Gastroesophageal sphincter (tissue), 4 donors: ENCODE results near the gene CTCF. TPM values are rescaled to one million over a fixed set of nuclear protein-coding genes. Genes with fewer than 3 reads are reported as not detected.

Experiments
- ATAC-seq: fragments of 150-250 bp; one replicate; pipeline ENCODE4 v1.9.1; 2016; ENCODE audit warnings: mild to moderate bottlenecking, moderate library complexity
- H3K27ac ChIP-seq, 4 donors: fragments of 200-600 bp; sonication (generic) in 3 of 4; 1 replicate in 3 of 4; 2 replicates in 1 of 4; pipeline ENCODE4 v1.5.1; 2016 to 2019
- H3K27me3 ChIP-seq: fragments of 200-600 bp; sonication (generic); one replicate; pipeline ENCODE4 v1.5.1; 2019
- H3K36me3 ChIP-seq, 2 donors: fragments of 200-600 bp; sonication (generic); one replicate each; pipeline ENCODE4 v1.5.1; 2019; ENCODE audit warnings: control low read depth in 1 of 2
- H3K4me1 ChIP-seq, 3 donors: fragments of 200-600 bp; sonication (generic); 1 replicate in 2 of 3; 2 replicates in 1 of 3; pipeline ENCODE4 v1.5.1; 2016 to 2019; ENCODE audit warnings: control low read depth in 2 of 3
- H3K4me3 ChIP-seq, 2 donors: fragments of 200-600 bp; sonication (generic); one replicate each; pipeline ENCODE4 v1.5.1; 2019; ENCODE audit warnings: mild to moderate bottlenecking in 1 of 2, moderate library complexity in 1 of 2
- H3K9me3 ChIP-seq, 3 donors: fragments of 200-600 bp; sonication (generic); one replicate each; pipeline ENCODE4 v1.5.1; 2017 to 2019; ENCODE audit warnings: control low read depth in 2 of 3
- EP300 ChIP-seq: sonication (generic); formaldehyde crosslinking; IDR thresholded peaks from one replicate; pipeline ENCODE4 v1.6.1; 2017; ENCODE audit warnings: antibody characterized with exemption, mild to moderate bottlenecking
- POLR2A ChIP-seq, 2 donors: fragments of 450-650 bp; IDR thresholded peaks; one replicate each; pipeline ENCODE4 v1.6.1; 2017; ENCODE audit warnings: antibody characterized with exemption in 2 of 2, mild to moderate bottlenecking in 2 of 2, moderate library complexity in 1 of 2
- POLR2AphosphoS5 ChIP-seq: sonication (generic); formaldehyde crosslinking; IDR thresholded peaks from one replicate; pipeline ENCODE4 v1.6.1; 2017; ENCODE audit warnings: antibody characterized with exemption
- WGBS, 2 donors: methylation state at CpG; one replicate each; pipeline ENCODE4 v1.1.5; 2018; ENCODE audit warnings: low coverage in 1 of 2; 5-methylcytosine and 5-hydroxymethylcytosine counted together
- total RNA-seq, 4 donors: library from RNA; depleted of rRNA; stranded (reverse); fragments of >200 nt; gene quantifications; one replicate each; pipeline ENCODE4 v1.1.0, GENCODE V29; 2016
- TF ChIP-seq, protein P1 (sequence below), 4 experiments: fragments of 200-600 bp in 2 of 4; fragments of 450-650 bp in 2 of 4; sonication (generic) in 1 of 4; IDR thresholded peaks; one replicate each; pipeline ENCODE4 v1.5.1; 2017 to 2019; ENCODE audit warnings: antibody characterized with exemption in 4 of 4, mild to moderate bottlenecking in 2 of 4, moderate library complexity in 2 of 4

CTCF gene
- total RNA-seq, 4 donors from 2014 or later = 26.4 to 44.8 (median 41.4) TPM

DNA sequence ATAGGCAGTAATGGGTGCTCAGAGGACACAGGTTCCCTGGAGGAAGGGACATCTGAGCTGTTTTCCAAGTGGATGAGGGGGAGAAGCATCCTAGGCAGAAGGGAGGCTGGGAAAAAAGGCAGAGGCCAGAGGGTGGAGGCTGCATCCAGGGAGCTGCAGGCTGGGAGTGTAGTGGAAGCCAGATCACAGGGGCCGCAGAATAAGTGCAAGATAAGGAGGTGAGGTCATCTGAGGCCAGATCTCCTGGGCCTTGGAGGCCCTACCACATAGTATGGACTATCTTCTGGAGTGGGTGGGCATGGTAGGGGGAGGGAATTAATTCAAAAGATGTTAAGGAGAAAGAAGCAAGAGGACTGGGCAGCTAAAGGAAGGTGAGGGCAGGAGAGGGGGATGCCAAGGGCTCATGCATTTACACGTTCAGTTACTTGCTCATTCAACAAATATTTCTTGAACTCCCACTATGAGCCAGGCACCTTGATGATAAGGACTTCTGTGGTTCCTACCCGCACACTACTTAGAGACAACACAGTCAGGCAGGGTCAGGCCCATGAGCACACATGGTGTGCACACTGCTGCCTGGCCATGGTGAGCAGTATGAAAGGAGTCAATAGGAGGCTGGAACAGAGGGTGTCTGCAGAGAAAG is 36.1 kb upstream of the CTCF start:
- Histone ChIP-seq H3K27me3 (no peaks in the 10 kb centered on the region), H3K27ac (no peak overlapping the region), H3K9me3 (no peaks in the 10 kb centered on the region), H3K4me3 (no peak overlapping the region), H3K36me3 (no peaks in the 10 kb centered on the region), H3K4me1 (peaks cover 0 to 29% (median 19%) of the 10 kb centered on the region in 3 donors)
- TF ChIP-seq EP300 = no peak
- TF ChIP-seq, protein P1, sequence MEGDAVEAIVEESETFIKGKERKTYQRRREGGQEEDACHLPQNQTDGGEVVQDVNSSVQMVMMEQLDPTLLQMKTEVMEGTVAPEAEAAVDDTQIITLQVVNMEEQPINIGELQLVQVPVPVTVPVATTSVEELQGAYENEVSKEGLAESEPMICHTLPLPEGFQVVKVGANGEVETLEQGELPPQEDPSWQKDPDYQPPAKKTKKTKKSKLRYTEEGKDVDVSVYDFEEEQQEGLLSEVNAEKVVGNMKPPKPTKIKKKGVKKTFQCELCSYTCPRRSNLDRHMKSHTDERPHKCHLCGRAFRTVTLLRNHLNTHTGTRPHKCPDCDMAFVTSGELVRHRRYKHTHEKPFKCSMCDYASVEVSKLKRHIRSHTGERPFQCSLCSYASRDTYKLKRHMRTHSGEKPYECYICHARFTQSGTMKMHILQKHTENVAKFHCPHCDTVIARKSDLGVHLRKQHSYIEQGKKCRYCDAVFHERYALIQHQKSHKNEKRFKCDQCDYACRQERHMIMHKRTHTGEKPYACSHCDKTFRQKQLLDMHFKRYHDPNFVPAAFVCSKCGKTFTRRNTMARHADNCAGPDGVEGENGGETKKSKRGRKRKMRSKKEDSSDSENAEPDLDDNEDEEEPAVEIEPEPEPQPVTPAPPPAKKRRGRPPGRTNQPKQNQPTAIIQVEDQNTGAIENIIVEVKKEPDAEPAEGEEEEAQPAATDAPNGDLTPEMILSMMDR (IDR thresholded peaks at IDR 0.05) = no peak
- no peak for TF ChIP-seq POLR2AphosphoS5
- TF ChIP-seq POLR2A (IDR thresholded peaks at IDR 0.05) = no peak
- no peak for ATAC-seq
- 81 to 87% methylated on average over 3 of the region's 3 CpGs for WGBS, 2 donors

DNA sequence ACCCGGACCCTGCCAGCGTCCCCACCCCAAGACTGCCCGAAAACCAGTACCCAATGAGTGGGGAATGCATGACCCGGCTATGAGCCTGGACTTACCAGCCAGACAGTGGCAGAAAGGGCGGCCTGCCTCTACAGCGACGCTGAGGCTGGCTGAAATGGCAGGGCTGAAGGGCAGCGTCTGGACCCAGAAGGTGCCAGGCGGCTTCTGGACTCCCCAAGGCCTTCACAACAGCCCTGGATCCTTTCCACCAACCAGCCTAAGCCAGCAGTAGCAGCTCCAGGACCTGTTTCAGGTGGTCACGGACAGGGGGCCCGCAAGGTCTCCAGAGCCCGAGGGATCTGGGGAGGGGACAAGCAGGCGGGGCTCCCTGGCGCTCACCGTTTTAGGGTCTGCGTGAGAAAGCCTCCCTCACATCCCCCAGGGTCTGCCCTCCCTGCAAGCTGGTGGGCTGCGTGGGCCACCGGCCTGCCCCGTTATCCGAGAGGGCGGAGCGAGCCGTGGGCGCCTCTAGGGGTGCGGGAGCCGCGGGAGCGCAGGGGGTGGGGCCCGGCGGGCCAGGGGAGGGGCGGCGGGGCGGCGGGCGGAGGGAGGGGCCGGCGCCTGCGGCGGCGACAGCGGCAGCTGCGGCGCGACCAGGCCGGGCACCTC is 34.0 kb upstream of the CTCF start, which contains the start of gene RIPOR1:
TSS of gene RIPOR1 (plus strand) at position 608 of the 648 bp plus-strand sequence. CDS start 9,618 bp downstream, outside the sequence.
- Histone ChIP-seq H3K27me3 (no peaks in the 10 kb centered on the region), H3K9me3 (no peaks in the 10 kb centered on the region), H3K36me3 (no peaks in the 10 kb centered on the region), H3K27ac (peak within 1 kb of the TSS; percentile 76 to 95 (median 92)), H3K4me1 (peaks cover 0 to 40% (median 15%) of the 10 kb centered on the region in 3 donors), H3K4me3 (peak within 1 kb of the TSS; percentile 75 to 95)
- TF ChIP-seq EP300 = no peak
- no peak for TF ChIP-seq POLR2AphosphoS5
- TF ChIP-seq POLR2A (IDR thresholded peaks at IDR 0.05) = no peak
- TF ChIP-seq, protein P1 (IDR thresholded peaks at IDR 0.05) = no peak
- WGBS, 2 donors = no CpG with 5 or more reads among the region's 45 CpGs
- ATAC-seq = peak; percentile 56

DNA sequence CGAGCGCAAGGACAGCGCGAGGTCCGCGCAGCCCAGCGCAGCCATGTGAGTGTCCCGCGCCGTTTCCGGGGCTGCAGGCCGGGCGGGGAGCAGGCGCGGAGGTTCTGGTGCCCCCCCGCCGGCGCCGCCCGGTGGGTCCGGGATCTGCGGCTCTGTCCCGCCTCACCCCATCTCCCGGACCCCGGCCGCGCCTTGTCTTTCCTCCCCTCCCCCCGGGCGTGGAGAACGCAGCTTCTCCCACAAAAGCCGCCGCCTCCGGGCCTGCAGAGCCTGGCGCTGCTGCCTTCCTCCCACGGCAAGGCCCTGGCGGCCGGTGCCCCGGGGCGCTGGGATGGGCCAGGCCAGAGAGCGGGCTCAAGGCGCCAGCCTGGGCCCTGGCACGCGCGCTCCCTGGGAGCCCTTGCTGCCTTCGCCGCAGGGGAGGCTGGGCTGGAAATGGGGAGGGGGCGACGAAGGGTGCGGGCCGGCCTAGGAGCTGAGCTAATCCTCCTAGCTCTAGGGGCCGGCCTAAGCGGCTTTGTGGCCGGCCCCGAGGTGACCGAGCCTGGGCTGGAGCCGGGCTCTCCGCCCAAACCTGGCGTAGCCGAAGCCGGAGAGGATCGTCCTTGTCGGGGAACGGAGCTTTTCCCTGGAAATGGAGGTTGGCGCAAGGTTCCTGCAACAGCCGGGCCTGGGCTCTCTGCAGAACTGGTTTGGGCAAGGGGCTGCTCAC is 33.3 kb upstream of the CTCF start:
- ATAC-seq = peak; percentile 42
- TF ChIP-seq POLR2AphosphoS5 (no peak), POLR2A (IDR thresholded peaks at IDR 0.05) (peak; percentile 61 to 64)
- Histone ChIP-seq H3K9me3 (no peaks in the 10 kb centered on the region), H3K4me3 (peak overlapping the region; percentile 75 to 95), H3K27ac (peak overlapping the region; percentile 76 to 95 (median 92)), H3K4me1 (peaks cover 0 to 44% (median 15%) of the 10 kb centered on the region in 3 donors), H3K36me3 (no peaks in the 10 kb centered on the region), H3K27me3 (no peaks in the 10 kb centered on the region)
- WGBS, 2 donors = no CpG with 5 or more reads among the region's 65 CpGs

DNA sequence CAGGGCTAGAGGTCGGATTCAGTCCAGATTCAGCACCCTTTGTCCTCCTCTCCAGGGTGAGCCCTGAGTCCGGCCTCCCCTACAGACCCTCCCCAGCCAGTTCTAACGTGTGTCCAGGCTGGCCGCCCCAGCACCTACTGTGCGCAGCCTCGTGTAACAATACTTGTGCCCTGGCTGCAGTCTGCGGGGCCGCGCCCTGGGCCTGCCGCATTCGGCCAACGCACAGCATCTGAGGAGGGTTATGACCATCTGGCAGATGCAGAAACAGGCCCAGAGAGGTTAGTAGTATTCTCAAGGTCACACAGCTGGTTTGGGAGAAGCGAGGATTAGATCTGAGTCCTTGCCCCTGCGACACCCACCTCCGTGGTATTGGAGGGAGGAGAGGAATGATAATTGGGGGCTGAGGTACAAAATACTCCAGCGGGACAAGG is 32.7 kb upstream of the CTCF start:
- 0% methylated on average over 2 to 4 of the region's 16 CpGs for WGBS, 2 donors
- H3K9me3 ChIP-seq = no peaks in the 10 kb centered on the region
- peak overlapping the region; percentile 75 to 95 for H3K4me3 ChIP-seq
- peak; percentile 13 for ATAC-seq
- TF ChIP-seq EP300 = no peak
- no peak for TF ChIP-seq POLR2AphosphoS5
- TF ChIP-seq, protein P1 (IDR thresholded peaks at IDR 0.05) = no peak
- TF ChIP-seq POLR2A (IDR thresholded peaks at IDR 0.05) = no peak
- peaks cover 0 to 44% (median 15%) of the 10 kb centered on the region in 3 donors for H3K4me1 ChIP-seq
- H3K36me3 ChIP-seq = no peaks in the 10 kb centered on the region
- H3K27ac ChIP-seq = peak overlapping the region; percentile 76 to 95 (median 92)
- no peaks in the 10 kb centered on the region for H3K27me3 ChIP-seq
